ENCODE data around the gene CYB561.

Gene CYB561

DNA sequence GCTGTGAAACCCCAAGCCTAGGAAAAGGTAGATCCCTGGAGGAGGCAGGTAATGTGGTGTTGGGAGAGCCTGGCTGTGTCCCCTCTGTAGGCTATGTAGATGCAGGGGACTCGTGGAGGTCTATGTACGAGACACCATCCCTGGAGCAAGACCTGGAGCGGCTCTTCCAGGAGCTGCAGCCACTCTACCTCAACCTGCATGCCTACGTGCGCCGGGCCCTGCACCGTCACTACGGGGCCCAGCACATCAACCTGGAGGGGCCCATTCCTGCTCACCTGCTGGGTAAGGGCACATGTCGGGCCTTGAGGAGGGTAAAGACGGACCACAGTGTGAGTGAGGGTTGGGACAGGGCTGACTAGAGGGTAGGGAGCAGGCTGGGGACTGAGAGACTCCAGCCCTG, 42.7 kb upstream of the CYB561 start:
- Histone ChIP-seq H3K36me3 (ENCODE audit: control insufficient read depth in 2 of 2, insufficient read depth in 2 of 2, low read length in 2 of 2) (peaks cover 0 to 21% of the 10 kb centered on the region in 2 donors), H3K27me3 (ENCODE audit: control insufficient read depth in 2 of 2, insufficient read depth in 2 of 2, low read length in 2 of 2) (no peaks in the 10 kb centered on the region), H3K4me1 (ENCODE audit: control insufficient read depth in 2 of 2, insufficient read depth in 2 of 2, low read length in 2 of 2) (no peaks in the 10 kb centered on the region), H3K27ac (ENCODE audit: low read depth in 2 of 2, low read length in 2 of 2) (no peak overlapping the region), H3K4me3 (ENCODE audit: low read length in 2 of 2) (no peak overlapping the region), H3K9ac (ENCODE audit: low read depth in 1 of 2, low read length in 2 of 2) (no peak overlapping the region), H3K9me3 (ENCODE audit: control insufficient read depth in 2 of 2, low read length in 2 of 2) (no peaks in the 10 kb centered on the region)

DNA sequence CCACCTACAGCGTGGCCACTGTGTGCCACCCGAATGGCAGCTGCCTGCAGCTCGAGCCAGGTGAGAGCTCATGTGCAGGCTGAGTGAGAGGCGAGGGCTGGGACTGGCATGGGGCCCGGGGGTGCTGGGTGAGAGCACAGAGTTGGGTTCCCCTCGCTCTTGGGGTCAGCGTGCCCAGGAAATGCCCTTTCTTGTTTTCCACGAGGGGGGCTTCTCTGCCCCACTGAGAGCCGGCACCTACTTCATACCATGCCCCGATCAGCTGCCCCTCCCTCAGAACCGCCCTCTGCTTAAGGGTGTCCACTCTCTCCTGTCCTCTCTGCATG, 40.9 kb upstream of the CYB561 start:
- Histone ChIP-seq H3K9me3 (ENCODE audit: control insufficient read depth in 2 of 2, low read length in 2 of 2) (no peaks in the 10 kb centered on the region), H3K27ac (ENCODE audit: low read depth in 2 of 2, low read length in 2 of 2) (no peak overlapping the region), H3K36me3 (ENCODE audit: control insufficient read depth in 2 of 2, insufficient read depth in 2 of 2, low read length in 2 of 2) (peaks cover 0 to 22% of the 10 kb centered on the region in 2 donors), H3K9ac (ENCODE audit: low read depth in 1 of 2, low read length in 2 of 2) (no peak overlapping the region), H3K4me1 (ENCODE audit: control insufficient read depth in 2 of 2, insufficient read depth in 2 of 2, low read length in 2 of 2) (no peaks in the 10 kb centered on the region), H3K27me3 (ENCODE audit: control insufficient read depth in 2 of 2, insufficient read depth in 2 of 2, low read length in 2 of 2) (no peaks in the 10 kb centered on the region), H3K4me3 (ENCODE audit: low read length in 2 of 2) (no peak overlapping the region)

DNA sequence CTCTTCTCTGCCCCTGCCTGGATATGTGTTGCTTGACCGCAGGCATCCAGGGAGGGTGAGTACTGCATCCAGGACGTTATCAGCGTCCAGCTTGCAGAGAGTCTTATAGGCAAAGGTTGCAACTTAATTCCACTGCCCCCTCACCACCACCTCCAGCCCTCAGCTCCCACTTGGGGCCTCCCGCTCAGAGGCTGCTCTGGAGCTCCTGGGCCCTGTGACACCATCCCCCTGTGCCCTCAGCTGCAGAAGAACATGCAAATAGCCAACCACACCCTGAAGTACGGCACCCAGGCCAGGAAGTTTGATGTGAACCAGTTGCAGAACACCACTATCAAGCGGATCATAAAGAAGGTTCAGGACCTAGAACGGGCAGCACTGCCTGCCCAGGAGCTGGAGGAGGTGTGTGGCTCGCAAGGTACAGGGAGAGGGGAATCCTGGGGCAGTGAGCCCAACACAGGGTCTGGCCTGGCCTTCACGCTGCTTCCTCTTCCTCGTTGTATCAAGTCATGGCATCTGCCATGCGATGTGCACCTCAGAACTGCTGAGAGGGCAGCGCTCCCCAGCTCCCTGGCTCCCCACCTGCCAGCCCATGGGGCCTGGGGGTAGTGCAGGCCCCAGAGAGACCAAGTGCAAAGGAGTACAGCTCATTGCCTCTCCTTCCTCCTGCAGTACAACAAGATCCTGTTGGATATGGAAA, 40.4 kb upstream of the CYB561 start:
- peaks cover 0 to 19% of the 10 kb centered on the region in 2 donors for H3K36me3 ChIP-seq (ENCODE audit: control insufficient read depth in 2 of 2, insufficient read depth in 2 of 2, low read length in 2 of 2)
- no peaks in the 10 kb centered on the region for H3K27me3 ChIP-seq (ENCODE audit: control insufficient read depth in 2 of 2, insufficient read depth in 2 of 2, low read length in 2 of 2)
- no peak overlapping the region for H3K4me3 ChIP-seq (ENCODE audit: low read length in 2 of 2)
- H3K27ac ChIP-seq (ENCODE audit: low read depth in 2 of 2, low read length in 2 of 2): no peak overlapping the region
- no peaks in the 10 kb centered on the region for H3K4me1 ChIP-seq (ENCODE audit: control insufficient read depth in 2 of 2, insufficient read depth in 2 of 2, low read length in 2 of 2)
- no peaks in the 10 kb centered on the region for H3K9me3 ChIP-seq (ENCODE audit: control insufficient read depth in 2 of 2, low read length in 2 of 2)
- no peak overlapping the region for H3K9ac ChIP-seq (ENCODE audit: low read depth in 1 of 2, low read length in 2 of 2)

DNA sequence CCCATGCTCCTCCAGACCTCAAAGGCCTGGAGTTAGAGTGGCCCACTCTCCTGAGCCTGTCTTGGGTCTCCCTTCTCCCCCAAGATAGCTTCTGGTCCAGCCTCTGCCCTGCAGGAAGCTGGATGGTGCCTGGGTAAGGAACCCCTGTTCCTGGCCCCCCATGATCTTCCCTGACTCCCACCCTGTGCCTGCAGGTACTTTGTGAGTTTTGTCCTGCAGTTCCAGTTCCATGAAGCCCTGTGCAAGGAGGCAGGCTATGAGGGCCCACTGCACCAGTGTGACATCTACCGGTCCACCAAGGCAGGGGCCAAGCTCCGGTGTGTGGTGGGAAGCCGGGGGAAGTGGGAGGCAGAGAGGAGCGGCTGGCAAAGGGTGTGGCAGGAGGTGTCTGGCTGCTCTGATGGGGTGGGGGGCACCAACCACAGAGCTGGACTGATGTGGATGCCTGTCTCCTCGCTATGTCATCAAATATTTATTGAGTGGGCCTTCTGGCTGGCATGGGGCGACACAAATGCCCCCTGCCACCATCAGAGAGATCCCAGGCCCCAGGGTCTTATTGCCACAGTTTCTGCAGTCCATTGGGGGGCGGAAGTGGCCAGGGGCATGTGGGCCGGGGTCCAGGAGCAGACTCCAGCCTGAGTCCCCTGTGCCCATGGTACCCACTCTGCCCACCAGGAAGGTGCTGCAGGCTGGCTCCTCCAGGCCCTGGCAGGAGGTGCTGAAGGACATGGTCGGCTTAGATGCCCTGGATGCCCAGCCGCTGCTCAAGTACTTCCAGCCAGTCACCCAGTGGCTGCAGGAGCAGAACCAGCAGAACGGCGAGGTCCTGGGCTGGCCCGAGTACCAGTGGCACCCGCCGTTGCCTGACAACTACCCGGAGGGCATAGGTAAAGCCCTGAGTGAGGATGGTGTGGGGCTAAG, 37.8 kb upstream of the CYB561 start:
- Histone ChIP-seq H3K36me3 (ENCODE audit: control insufficient read depth in 2 of 2, insufficient read depth in 2 of 2, low read length in 2 of 2) (peaks cover 0 to 15% of the 10 kb centered on the region in 2 donors), H3K27me3 (ENCODE audit: control insufficient read depth in 2 of 2, insufficient read depth in 2 of 2, low read length in 2 of 2) (peaks cover 0 to under 1% of the 10 kb centered on the region in 2 donors), H3K4me1 (ENCODE audit: control insufficient read depth in 2 of 2, insufficient read depth in 2 of 2, low read length in 2 of 2) (peaks cover 3 to 4% of the 10 kb centered on the region in 2 donors), H3K9me3 (ENCODE audit: control insufficient read depth in 2 of 2, low read length in 2 of 2) (no peaks in the 10 kb centered on the region), H3K4me3 (ENCODE audit: low read length in 2 of 2) (no peak overlapping the region), H3K9ac (ENCODE audit: low read depth in 1 of 2, low read length in 2 of 2) (no peak overlapping the region), H3K27ac (ENCODE audit: low read depth in 2 of 2, low read length in 2 of 2) (no peak overlapping the region)

DNA sequence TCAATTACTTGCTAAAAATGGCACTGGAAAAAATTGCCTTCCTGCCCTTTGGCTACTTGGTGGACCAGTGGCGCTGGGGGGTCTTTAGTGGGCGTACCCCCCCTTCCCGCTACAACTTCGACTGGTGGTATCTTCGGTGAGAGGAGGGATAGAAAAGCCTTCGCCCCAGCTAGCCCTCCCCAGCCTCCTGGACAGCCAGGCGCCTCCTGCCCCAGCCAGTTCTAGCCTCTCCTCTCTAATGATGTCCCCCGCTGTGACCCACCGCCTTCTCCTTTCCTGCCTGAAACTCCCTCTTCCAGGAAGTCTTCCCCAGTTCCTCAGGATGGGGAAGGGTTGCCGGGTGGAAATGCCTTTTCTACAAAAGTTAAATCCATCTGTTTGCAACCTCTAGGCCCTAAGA, 36.9 kb upstream of the CYB561 start:
- Histone ChIP-seq H3K9me3 (ENCODE audit: control insufficient read depth in 2 of 2, low read length in 2 of 2) (no peaks in the 10 kb centered on the region), H3K36me3 (ENCODE audit: control insufficient read depth in 2 of 2, insufficient read depth in 2 of 2, low read length in 2 of 2) (peaks cover 0 to 13% of the 10 kb centered on the region in 2 donors), H3K4me3 (ENCODE audit: low read length in 2 of 2) (no peak overlapping the region), H3K27me3 (ENCODE audit: control insufficient read depth in 2 of 2, insufficient read depth in 2 of 2, low read length in 2 of 2) (peaks cover 0 to 6% of the 10 kb centered on the region in 2 donors), H3K4me1 (ENCODE audit: control insufficient read depth in 2 of 2, insufficient read depth in 2 of 2, low read length in 2 of 2) (peaks cover 11 to 13% of the 10 kb centered on the region in 2 donors), H3K27ac (ENCODE audit: low read depth in 2 of 2, low read length in 2 of 2) (no peak overlapping the region), H3K9ac (ENCODE audit: low read depth in 1 of 2, low read length in 2 of 2) (no peak overlapping the region)

DNA sequence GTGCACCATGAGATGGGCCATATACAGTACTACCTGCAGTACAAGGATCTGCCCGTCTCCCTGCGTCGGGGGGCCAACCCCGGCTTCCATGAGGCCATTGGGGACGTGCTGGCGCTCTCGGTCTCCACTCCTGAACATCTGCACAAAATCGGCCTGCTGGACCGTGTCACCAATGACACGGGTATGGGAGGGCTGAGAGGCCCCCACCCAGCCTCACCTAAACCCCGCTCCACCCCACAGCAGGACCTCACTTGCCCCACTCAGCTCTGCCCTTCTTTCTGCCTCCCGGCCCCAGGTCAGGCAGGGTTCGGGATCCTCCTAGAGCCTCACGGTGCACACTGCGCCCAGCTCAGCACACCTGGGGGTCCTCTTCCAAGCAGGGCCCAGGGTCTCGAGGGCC, 36.4 kb upstream of the CYB561 start:
- Histone ChIP-seq H3K36me3 (ENCODE audit: control insufficient read depth in 2 of 2, insufficient read depth in 2 of 2, low read length in 2 of 2) (peaks cover 0 to 13% of the 10 kb centered on the region in 2 donors), H3K9ac (ENCODE audit: low read depth in 1 of 2, low read length in 2 of 2) (no peak overlapping the region), H3K27ac (ENCODE audit: low read depth in 2 of 2, low read length in 2 of 2) (no peak overlapping the region), H3K4me1 (ENCODE audit: control insufficient read depth in 2 of 2, insufficient read depth in 2 of 2, low read length in 2 of 2) (peaks cover 15 to 18% of the 10 kb centered on the region in 2 donors), H3K9me3 (ENCODE audit: control insufficient read depth in 2 of 2, low read length in 2 of 2) (no peaks in the 10 kb centered on the region), H3K27me3 (ENCODE audit: control insufficient read depth in 2 of 2, insufficient read depth in 2 of 2, low read length in 2 of 2) (peaks cover 0 to 6% of the 10 kb centered on the region in 2 donors), H3K4me3 (ENCODE audit: low read length in 2 of 2) (no peak overlapping the region)

DNA sequence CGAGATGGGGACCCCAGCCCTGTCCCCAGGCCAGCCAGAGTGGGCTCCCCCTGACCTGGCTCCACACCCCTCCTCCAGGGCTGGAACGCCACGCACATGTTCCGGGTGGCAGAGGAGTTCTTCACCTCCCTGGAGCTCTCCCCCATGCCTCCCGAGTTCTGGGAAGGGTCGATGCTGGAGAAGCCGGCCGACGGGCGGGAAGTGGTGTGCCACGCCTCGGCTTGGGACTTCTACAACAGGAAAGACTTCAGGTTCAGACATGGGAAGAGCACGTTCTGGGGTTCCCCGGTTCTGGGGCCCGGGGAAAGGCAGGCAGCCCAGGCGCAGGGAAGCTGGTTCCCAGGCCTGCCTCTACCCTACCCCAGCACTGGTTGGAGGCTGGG, 35.4 kb upstream of the CYB561 start:
- peaks cover 0 to 6% of the 10 kb centered on the region in 2 donors for H3K27me3 ChIP-seq (ENCODE audit: control insufficient read depth in 2 of 2, insufficient read depth in 2 of 2, low read length in 2 of 2)
- no peaks in the 10 kb centered on the region for H3K9me3 ChIP-seq (ENCODE audit: control insufficient read depth in 2 of 2, low read length in 2 of 2)
- no peak overlapping the region for H3K4me3 ChIP-seq (ENCODE audit: low read length in 2 of 2)
- no peak overlapping the region for H3K27ac ChIP-seq (ENCODE audit: low read depth in 2 of 2, low read length in 2 of 2)
- H3K4me1 ChIP-seq (ENCODE audit: control insufficient read depth in 2 of 2, insufficient read depth in 2 of 2, low read length in 2 of 2): peaks cover 15 to 19% of the 10 kb centered on the region in 2 donors
- peaks cover 0 to 13% of the 10 kb centered on the region in 2 donors for H3K36me3 ChIP-seq (ENCODE audit: control insufficient read depth in 2 of 2, insufficient read depth in 2 of 2, low read length in 2 of 2)
- no peak overlapping the region for H3K9ac ChIP-seq (ENCODE audit: low read depth in 1 of 2, low read length in 2 of 2)

DNA sequence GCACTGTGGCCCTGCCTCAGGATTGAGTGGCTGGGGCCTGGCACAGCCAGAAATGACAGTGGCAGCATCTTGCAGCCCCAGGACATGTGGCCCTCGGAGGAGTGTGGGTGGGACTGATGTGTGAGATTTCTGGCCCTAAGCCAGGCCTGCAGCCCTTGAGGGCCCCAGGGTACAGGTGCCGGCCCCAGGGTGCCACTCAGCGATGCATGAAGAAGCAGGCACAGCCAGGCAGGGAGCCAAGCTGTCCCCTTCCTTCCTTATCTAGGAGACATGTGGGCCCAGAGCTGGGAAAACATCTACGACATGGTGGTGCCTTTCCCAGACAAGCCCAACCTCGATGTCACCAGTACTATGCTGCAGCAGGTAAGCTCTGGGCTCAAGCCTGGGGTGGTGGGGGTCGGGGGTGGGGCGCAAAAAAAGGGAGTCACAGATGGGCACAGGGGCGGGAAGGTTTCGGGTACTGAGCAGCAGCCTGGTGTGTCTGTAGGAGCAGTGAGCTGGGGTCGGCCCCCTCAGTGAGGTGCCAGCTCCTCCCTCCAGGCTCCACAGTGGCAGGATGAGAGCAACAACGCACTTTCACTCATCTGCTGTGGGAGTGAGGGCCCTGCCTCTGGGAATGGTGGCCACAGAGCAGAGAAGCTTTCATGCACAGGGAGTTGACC, 34.9 kb upstream of the CYB561 start:
- H3K27ac ChIP-seq (ENCODE audit: low read depth in 2 of 2, low read length in 2 of 2): no peak overlapping the region
- no peak overlapping the region for H3K9ac ChIP-seq (ENCODE audit: low read depth in 1 of 2, low read length in 2 of 2)
- H3K36me3 ChIP-seq (ENCODE audit: control insufficient read depth in 2 of 2, insufficient read depth in 2 of 2, low read length in 2 of 2): peaks cover 0 to 13% of the 10 kb centered on the region in 2 donors
- no peaks in the 10 kb centered on the region for H3K9me3 ChIP-seq (ENCODE audit: control insufficient read depth in 2 of 2, low read length in 2 of 2)
- H3K27me3 ChIP-seq (ENCODE audit: control insufficient read depth in 2 of 2, insufficient read depth in 2 of 2, low read length in 2 of 2): peaks cover 0 to 6% of the 10 kb centered on the region in 2 donors
- H3K4me1 ChIP-seq (ENCODE audit: control insufficient read depth in 2 of 2, insufficient read depth in 2 of 2, low read length in 2 of 2): peaks cover 15 to 22% of the 10 kb centered on the region in 2 donors
- no peak overlapping the region for H3K4me3 ChIP-seq (ENCODE audit: low read length in 2 of 2)

DNA sequence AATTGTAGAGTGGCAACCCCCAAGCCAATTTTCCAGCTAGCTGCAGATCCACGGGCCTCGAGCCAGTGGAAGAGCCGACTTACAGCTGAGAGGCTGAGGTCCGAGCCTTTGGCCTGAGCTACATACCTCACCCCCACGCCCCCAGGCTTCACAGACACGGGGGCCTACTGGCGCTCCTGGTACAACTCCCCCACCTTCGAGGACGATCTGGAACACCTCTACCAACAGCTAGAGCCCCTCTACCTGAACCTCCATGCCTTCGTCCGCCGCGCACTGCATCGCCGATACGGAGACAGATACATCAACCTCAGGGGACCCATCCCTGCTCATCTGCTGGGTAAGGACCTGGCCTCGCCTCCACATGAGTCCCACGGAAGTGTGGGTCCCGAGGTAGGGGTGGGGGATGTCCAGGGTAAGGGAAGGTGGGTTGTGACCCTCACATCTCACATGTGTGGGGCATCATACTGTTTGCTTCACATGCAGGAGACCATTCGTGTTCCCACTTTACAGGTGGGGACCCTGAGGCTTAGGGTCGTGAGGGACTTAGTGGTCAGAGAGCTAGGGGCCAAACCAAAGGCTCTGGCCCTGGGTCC, 34.2 kb upstream of the CYB561 start:
- Histone ChIP-seq H3K27ac (ENCODE audit: low read depth in 2 of 2, low read length in 2 of 2) (no peak overlapping the region), H3K4me3 (ENCODE audit: low read length in 2 of 2) (no peak overlapping the region), H3K27me3 (ENCODE audit: control insufficient read depth in 2 of 2, insufficient read depth in 2 of 2, low read length in 2 of 2) (peaks cover 0 to 6% of the 10 kb centered on the region in 2 donors), H3K36me3 (ENCODE audit: control insufficient read depth in 2 of 2, insufficient read depth in 2 of 2, low read length in 2 of 2) (peaks cover 0 to 13% of the 10 kb centered on the region in 2 donors), H3K9me3 (ENCODE audit: control insufficient read depth in 2 of 2, low read length in 2 of 2) (no peaks in the 10 kb centered on the region), H3K4me1 (ENCODE audit: control insufficient read depth in 2 of 2, insufficient read depth in 2 of 2, low read length in 2 of 2) (peaks cover 15 to 25% of the 10 kb centered on the region in 2 donors), H3K9ac (ENCODE audit: low read depth in 1 of 2, low read length in 2 of 2) (no peak overlapping the region)

All from mucosa of rectum (tissue), 2 donors.